Measurements from ENCODE around the gene F11R. TPM values are rescaled to one million over a fixed set of nuclear protein-coding genes. Genes with fewer than 3 reads are reported as not detected.
A peak's percentile ranks its signal among the peaks of the same experiment; 100 is the strongest.

Gene F11R
- total and polyA plus RNA-seq, 2 experiments from 2014 or later: 0.53 to 0.76 TPM

DNA sequence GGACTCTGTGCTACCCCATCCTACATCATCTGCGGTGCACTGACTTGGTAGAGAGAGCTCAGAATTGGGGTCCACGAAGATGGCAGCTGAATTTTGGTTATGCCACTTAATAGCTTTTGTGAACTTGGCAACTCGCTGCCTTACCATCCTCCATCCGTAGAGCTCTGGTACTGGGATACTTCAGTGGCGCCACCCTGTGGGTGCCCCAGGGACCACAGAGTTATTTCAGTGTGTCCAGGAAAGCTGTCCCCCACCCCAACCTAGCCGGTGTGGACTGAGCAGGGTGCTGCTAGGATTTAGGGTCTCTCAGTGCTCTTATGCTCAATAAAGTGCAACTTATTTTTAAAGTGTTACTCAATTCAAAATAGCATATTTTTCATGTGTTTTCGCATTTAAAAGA lies 33.9 kb upstream of the F11R start:
- no peak for DNase-seq
- TF ChIP-seq EZH2phosphoT487 (IDR thresholded peaks at IDR 0.05; ENCODE audit: insufficient read depth, low read depth): no peak
- no peak for TF ChIP-seq EZH2 (IDR thresholded peaks at IDR 0.05; ENCODE audit: insufficient read depth, poor library complexity, severe bottlenecking)
- 62% methylated on average over 7 of the region's 7 CpGs for WGBS, 2 experiments (ENCODE audit: low coverage in 1 of 2, low lambda C conversion rate in 2 of 2, missing lambda C conversion rate in 2 of 2)
- H3K9me3 ChIP-seq (ENCODE audit: low read depth): no peaks in the 10 kb centered on the region
- no peak overlapping the region for H3K4me2 ChIP-seq (ENCODE audit: unreplicated experiment)
- H3K4me3 ChIP-seq: no peak overlapping the region
- H3K27me3 ChIP-seq (replicated peaks; ENCODE audit: insufficient read depth): no peaks in the 10 kb centered on the region
- no peaks in the 10 kb centered on the region for H3K4me1 ChIP-seq (ENCODE audit: insufficient read depth)
- no peaks in the 10 kb centered on the region for H3F3A ChIP-seq (ENCODE audit: insufficient read depth)
- no peaks in the 10 kb centered on the region for H4K20me1 ChIP-seq (ENCODE audit: insufficient read depth)
- H3K9ac ChIP-seq: no peak overlapping the region
- H3K79me2 ChIP-seq (ENCODE audit: insufficient read depth): no peaks in the 10 kb centered on the region
- no peaks in the 10 kb centered on the region for H3K9me2 ChIP-seq (ENCODE audit: insufficient read depth)
- no peak overlapping the region for H3K27ac ChIP-seq
- no peak overlapping the region for H2AFZ ChIP-seq
- in situ Hi-C loops (cut with MboI): no loop called here
- H3K36me3 ChIP-seq (ENCODE audit: low read depth): no peaks in the 10 kb centered on the region

GRCh38 chr1:161054232-161054631 lies 33.3 kb upstream of the F11R start:
- no peaks in the 10 kb centered on the region for H3K9me2 ChIP-seq (ENCODE audit: insufficient read depth)
- no peaks in the 10 kb centered on the region for H3K36me3 ChIP-seq (ENCODE audit: low read depth)
- H3K4me2 ChIP-seq (ENCODE audit: unreplicated experiment): no peak overlapping the region
- DNase-seq: no peak
- no peak overlapping the region for H3K9ac ChIP-seq
- in situ Hi-C loops (cut with MboI): no loop called here
- H3K27me3 ChIP-seq (replicated peaks; ENCODE audit: insufficient read depth): no peaks in the 10 kb centered on the region
- WGBS, 2 experiments (ENCODE audit: low coverage in 1 of 2, low lambda C conversion rate in 2 of 2, missing lambda C conversion rate in 2 of 2): 86 to 91% methylated on average over 4 of the region's 4 CpGs
- H3K79me2 ChIP-seq (ENCODE audit: insufficient read depth): no peaks in the 10 kb centered on the region
- no peaks in the 10 kb centered on the region for H3F3A ChIP-seq (ENCODE audit: insufficient read depth)
- H3K4me1 ChIP-seq (ENCODE audit: insufficient read depth): no peaks in the 10 kb centered on the region
- no peaks in the 10 kb centered on the region for H3K9me3 ChIP-seq (ENCODE audit: low read depth)
- no peak overlapping the region for H2AFZ ChIP-seq
- H3K4me3 ChIP-seq: no peak overlapping the region
- TF ChIP-seq EZH2 (IDR thresholded peaks at IDR 0.05; ENCODE audit: insufficient read depth, poor library complexity, severe bottlenecking) (no peak), EZH2phosphoT487 (IDR thresholded peaks at IDR 0.05; ENCODE audit: insufficient read depth, low read depth) (no peak)
- H4K20me1 ChIP-seq (ENCODE audit: insufficient read depth): no peaks in the 10 kb centered on the region
- H3K27ac ChIP-seq: no peak overlapping the region

DNA sequence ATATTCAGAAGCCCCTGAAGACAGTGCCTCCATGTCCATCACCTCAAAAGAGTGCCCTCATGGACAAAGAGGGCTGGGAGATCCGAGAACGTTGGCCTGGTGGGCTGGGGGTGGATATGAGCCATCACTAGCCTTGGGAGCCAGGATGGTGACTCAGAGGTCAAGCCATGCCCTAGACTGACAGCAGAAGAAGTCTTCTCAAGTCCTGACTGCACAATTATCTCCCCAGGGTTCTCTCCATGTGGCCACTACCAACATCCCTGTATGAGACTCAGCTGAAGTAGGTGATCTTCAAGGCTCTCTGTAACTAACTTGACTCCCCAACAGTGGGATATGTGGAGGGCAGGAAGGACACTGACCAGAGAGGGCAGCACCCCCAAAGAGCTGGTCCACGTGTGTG lies 31.9 kb upstream of the F11R start:
- no peaks in the 10 kb centered on the region for H4K20me1 ChIP-seq (ENCODE audit: insufficient read depth)
- 9 to 31% methylated on average over 3 of the region's 3 CpGs for WGBS, 2 experiments (ENCODE audit: low coverage in 1 of 2, low lambda C conversion rate in 2 of 2, missing lambda C conversion rate in 2 of 2)
- H3K79me2 ChIP-seq (ENCODE audit: insufficient read depth): no peaks in the 10 kb centered on the region
- no peak overlapping the region for H3K4me2 ChIP-seq (ENCODE audit: unreplicated experiment)
- TF ChIP-seq EZH2phosphoT487 (IDR thresholded peaks at IDR 0.05; ENCODE audit: insufficient read depth, low read depth) (no peak), EZH2 (IDR thresholded peaks at IDR 0.05; ENCODE audit: insufficient read depth, poor library complexity, severe bottlenecking) (no peak)
- no peak overlapping the region for H3K27ac ChIP-seq
- DNase-seq: peak; percentile 37
- no peak overlapping the region for H3K4me3 ChIP-seq
- H3F3A ChIP-seq (ENCODE audit: insufficient read depth): no peaks in the 10 kb centered on the region
- H3K9me2 ChIP-seq (ENCODE audit: insufficient read depth): no peaks in the 10 kb centered on the region
- no peak overlapping the region for H3K9ac ChIP-seq
- in situ Hi-C loops (cut with MboI): no loop called here
- no peak overlapping the region for H2AFZ ChIP-seq
- no peaks in the 10 kb centered on the region for H3K4me1 ChIP-seq (ENCODE audit: insufficient read depth)
- no peaks in the 10 kb centered on the region for H3K9me3 ChIP-seq (ENCODE audit: low read depth)
- H3K36me3 ChIP-seq (ENCODE audit: low read depth): no peaks in the 10 kb centered on the region
- no peaks in the 10 kb centered on the region for H3K27me3 ChIP-seq (replicated peaks; ENCODE audit: insufficient read depth)

- no peak overlapping the region for H3K9ac ChIP-seq
- TF ChIP-seq EZH2 (IDR thresholded peaks at IDR 0.05; ENCODE audit: insufficient read depth, poor library complexity, severe bottlenecking) (no peak), EZH2phosphoT487 (IDR thresholded peaks at IDR 0.05; ENCODE audit: insufficient read depth, low read depth) (no peak)
- no peak for DNase-seq
Observed at GRCh38 chr1:161051219-161051618, 30.3 kb upstream of the F11R start.

More at GRCh38 chr1:161051219-161051618, 30.3 kb upstream of the F11R start:
- Histone ChIP-seq H3K36me3 (ENCODE audit: low read depth) (no peaks in the 10 kb centered on the region), H3K4me3 (no peak overlapping the region), H3K9me3 (ENCODE audit: low read depth) (no peaks in the 10 kb centered on the region), H3K27me3 (replicated peaks; ENCODE audit: insufficient read depth) (no peaks in the 10 kb centered on the region), H3K27ac (no peak overlapping the region), H3K4me2 (ENCODE audit: unreplicated experiment) (no peak overlapping the region), H3K9me2 (ENCODE audit: insufficient read depth) (no peaks in the 10 kb centered on the region), H3F3A (ENCODE audit: insufficient read depth) (0 out of 2 replicates have a peak, but pooled peaks cover 4% of the 10 kb centered on the region), H4K20me1 (ENCODE audit: insufficient read depth) (no peaks in the 10 kb centered on the region), H3K79me2 (ENCODE audit: insufficient read depth) (no peaks in the 10 kb centered on the region), H2AFZ (no peak overlapping the region), H3K4me1 (ENCODE audit: insufficient read depth) (peaks cover 5% of the 10 kb centered on the region; the same call in 1 of the 2 replicates)
- in situ Hi-C loops (cut with MboI): no loop called here
- 77 to 81% methylated on average over 10 of the region's 10 CpGs for WGBS, 2 experiments (ENCODE audit: low coverage in 1 of 2, low lambda C conversion rate in 2 of 2, missing lambda C conversion rate in 2 of 2)
